Fibroblast of pulmonary artery (primary cell): Measurements from ENCODE around the gene SORBS2.
"Not testable (repeated sequence)": the region's sequence is repeated elsewhere in the genome, so short reads cannot be mapped to it uniquely, and the experiment has no call there.

Experiments
- DNase-seq: peaks from one replicate; pipeline ENCODE4 v3.0.0-alpha.2; 2010; ENCODE audit warnings: low read depth
- H3K4me3 ChIP-seq: replicated peaks from 2 replicates; pipeline ENCODE4 v1.5.1; 2011; ENCODE audit warnings: low read depth, mild to moderate bottlenecking, control low read depth, low read length, moderate library complexity
- TF ChIP-seq, protein P1 (sequence below): IDR thresholded peaks from 2 replicates; pipeline ENCODE4 v1.5.1; 2011; ENCODE audit warnings: mild to moderate bottlenecking, control low read depth, low read length, inconsistent platforms; ENCODE audit errors: missing control alignments

SORBS2 gene

DNA sequence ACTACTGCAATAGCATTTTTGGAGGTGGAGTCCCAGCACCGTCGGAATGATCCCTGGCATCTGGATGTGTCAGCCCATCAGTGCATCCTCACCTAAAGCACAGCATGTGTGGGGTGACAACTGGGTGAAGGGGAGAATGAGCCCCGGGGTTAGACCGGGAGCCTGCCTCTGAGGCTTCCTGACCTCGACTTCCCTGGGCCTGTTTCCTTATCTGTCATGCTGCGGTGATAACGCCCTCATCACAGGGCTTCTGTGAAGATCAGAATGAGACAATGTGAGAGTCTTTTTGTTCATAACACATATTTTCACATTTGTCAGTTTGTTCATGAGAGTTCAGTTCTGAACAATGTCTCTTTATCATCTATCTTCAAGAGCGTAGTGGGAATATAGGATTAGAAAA, 245.6 kb downstream of the SORBS2 start:
- DNase-seq = peak; percentile 67
- TF ChIP-seq, protein P1, sequence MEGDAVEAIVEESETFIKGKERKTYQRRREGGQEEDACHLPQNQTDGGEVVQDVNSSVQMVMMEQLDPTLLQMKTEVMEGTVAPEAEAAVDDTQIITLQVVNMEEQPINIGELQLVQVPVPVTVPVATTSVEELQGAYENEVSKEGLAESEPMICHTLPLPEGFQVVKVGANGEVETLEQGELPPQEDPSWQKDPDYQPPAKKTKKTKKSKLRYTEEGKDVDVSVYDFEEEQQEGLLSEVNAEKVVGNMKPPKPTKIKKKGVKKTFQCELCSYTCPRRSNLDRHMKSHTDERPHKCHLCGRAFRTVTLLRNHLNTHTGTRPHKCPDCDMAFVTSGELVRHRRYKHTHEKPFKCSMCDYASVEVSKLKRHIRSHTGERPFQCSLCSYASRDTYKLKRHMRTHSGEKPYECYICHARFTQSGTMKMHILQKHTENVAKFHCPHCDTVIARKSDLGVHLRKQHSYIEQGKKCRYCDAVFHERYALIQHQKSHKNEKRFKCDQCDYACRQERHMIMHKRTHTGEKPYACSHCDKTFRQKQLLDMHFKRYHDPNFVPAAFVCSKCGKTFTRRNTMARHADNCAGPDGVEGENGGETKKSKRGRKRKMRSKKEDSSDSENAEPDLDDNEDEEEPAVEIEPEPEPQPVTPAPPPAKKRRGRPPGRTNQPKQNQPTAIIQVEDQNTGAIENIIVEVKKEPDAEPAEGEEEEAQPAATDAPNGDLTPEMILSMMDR = no peak
- H3K4me3 ChIP-seq = no peak overlapping the region

DNA sequence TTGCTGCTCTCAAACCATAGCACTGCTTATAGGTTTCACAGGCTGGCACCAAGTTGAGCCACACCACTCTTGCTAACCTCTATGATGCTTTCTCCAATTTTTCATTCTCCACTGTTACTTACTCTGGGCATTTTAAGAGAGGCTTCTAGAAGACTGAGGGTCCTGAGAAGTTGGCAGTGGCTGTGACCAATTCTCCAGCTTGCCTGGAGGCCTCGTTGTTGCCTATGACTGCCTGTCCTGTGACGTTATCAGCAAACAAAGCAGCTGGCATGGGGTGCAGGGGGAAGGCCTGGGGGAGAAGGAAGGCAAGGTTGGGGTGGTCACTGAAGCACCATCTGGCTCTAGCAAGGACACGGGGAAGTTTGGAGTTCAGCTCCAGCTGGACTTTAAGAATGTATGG, 246.3 kb downstream of the SORBS2 start:
- TF ChIP-seq, protein P1 = no peak
- no peak for DNase-seq
- H3K4me3 ChIP-seq = no peak overlapping the region

DNA sequence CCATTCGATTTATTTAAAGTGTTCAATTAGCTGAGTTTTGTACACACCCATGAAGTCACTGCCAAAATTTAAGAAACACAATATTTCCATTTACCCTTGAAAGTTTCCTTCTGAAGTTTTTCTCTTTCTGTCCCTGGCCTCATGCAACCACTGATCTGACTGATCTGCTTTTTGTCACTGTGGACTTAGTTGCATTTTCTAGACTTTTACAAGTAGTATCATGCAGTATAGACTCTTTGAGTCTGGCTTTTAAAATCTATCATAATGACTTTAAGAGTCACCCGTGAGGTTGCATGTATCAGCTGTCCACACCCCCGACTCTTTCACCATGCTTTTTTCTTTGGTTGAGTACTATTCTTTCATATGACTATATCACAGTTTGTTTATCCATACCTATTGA, 247.6 kb downstream of the SORBS2 start:
- TF ChIP-seq, protein P1 = no peak
- DNase-seq = no peak
- no peak overlapping the region for H3K4me3 ChIP-seq

DNA sequence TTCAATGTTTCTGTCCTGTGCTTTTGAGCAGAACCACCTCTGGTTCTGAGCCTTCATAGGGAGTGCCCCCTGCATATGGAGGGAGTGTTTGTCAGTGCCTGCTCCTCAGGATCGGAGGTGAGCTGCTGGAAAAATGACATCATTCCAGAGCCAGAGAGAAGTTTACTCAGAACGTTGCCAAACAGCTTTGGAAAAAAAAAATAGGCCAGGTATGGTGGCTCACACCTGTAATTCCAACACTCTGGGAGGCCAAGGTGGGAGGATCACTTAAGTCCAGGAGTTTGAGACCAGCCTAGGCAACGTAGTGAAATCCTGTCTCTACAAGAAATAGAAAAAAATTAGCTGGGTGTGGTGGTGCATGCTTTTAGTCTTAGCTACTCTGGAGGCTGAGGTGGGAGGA, 249.5 kb downstream of the SORBS2 start:
- TF ChIP-seq, protein P1 = no peak
- H3K4me3 ChIP-seq = no peak overlapping the region
- no peak for DNase-seq

DNA sequence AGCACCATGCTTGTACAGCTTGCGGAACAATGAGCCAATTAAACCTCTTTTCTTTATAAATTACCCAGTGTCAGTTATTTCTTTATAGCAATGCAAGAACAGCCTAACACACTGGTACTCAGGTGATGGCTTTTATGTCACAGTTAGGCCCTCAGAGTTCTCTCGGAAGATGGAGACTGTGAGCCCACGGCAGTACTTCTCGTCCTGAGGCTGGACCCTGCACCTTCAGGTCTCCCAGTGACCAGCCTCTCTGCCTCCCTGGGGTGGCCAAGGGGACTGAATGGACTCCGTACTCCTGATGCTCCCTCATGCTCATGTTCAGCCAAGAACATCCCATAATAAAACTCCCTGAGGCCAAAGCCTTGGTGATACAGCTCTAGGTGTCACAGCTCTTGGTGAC, 251.7 kb downstream of the SORBS2 start:
- no peak for DNase-seq
- H3K4me3 ChIP-seq = no peak overlapping the region
- TF ChIP-seq, protein P1 = no peak

DNA sequence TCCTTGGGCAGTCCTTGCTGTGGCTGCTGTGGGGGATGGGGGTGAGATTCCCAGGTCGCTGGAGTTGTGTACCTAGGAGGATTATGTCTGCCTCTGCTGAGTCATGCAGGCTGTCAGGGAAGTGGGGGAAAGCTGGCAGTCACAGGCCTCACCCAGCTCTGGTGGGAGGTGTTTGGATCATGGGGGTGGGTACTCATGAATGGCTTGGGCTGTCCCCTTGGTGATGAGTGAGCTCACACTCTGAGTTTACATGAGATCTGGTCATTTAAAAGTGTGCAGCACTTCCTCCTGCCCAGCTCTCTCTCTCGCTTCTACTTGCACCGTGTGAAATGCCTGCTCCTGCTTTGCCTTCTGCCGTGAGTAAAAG, 252.1 kb downstream of the SORBS2 start:
- no peak overlapping the region for H3K4me3 ChIP-seq
- peak; percentile 89 for DNase-seq
- TF ChIP-seq, protein P1 = no peak

DNA sequence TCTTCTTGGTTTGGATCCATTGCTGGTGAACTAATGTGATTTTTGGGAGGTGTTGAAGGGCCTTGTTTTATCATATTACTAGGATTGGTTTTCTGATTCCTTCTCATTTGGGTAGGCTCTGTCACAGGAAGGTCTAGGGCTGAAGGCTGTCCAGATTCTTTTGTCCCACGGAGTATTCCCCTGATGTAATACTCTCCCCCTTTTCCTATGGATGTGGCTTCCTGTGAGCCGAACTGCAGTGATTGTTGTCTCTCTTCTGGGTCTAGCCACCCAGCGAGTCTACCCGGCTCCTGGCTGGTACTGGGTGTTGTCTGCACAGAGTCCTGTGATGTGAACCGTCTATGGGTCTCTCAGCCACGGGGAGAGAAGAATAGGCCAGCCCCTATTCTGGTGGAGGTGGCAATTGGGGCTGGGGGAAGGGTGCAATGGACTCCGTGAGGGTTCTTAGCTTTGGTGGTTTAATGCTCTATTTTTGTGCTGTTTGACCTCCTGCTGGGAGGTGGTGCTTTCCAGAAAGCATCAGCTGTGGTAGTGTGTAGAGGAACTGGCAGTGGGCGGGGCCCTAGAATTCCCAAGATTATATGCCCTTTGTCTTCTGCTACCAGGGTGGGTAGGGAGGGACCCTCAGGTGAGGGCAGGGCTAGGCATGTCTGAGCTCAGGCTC, 252.6 kb downstream of the SORBS2 start:
- not testable (repeated sequence) for H3K4me3 ChIP-seq, DNase-seq
